NCI-H774 (cell line): ENCODE data around the gene BTBD19.
"Not testable (repeated sequence)": the region's sequence is repeated elsewhere in the genome, so short reads cannot be mapped to it uniquely, and the experiment has no call there.

Source experiments
- DNase-seq: peaks from one replicate; lab custom pipeline; 2025; lab: John Stamatoyannopoulos, UW

BTBD19 gene, protein sequence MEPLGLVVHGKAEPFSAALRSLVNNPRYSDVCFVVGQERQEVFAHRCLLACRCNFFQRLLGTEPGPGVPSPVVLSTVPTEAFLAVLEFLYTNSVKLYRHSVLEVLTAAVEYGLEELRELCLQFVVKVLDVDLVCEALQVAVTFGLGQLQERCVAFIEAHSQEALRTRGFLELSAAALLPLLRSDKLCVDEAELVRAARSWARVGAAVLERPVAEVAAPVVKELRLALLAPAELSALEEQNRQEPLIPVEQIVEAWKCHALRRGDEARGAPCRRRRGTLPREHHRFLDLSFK

DNA sequence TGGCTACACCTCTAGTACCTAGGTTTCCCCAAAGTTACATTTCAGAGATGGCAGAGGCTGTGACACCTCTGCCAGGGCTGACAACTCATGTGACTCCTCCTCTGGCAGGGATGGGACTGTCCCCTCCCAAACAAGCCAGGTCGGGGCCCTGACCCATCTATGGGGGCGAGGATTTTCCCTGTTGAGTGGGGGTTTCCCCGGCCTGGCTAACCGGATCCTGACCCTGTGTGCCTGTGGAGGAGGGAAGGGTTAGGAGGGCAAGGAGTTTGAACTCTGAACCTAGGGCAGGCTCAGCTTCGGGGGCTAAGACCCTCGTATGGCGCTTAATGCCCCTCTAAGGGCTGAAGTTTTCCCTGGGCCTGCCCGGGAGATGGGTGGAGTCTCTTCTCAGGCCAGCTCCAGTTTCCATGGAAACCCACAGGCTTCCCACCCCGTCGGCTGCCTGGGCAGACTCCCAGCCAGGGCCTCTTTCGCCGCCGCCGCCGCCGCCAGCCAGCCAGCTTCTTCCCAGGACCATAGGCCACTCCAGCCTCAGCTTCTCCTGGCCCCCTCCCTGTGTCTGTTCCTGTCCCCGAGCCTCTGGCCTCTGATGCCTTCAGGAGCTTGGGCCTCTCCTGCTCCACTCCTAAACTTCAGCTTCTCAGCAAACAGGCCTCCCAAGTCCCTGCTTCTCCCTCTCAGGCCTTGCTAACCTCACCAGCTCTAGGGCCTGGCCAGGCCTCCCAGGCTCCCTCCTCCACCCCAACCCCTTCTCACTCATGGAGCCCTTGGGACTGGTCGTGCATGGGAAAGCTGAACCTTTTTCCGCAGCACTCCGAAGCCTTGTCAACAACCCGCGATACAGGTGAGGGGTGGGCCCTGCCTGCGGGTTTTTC is at the start of gene BTBD19:
BTBD19 (plus strand) TSS at position 461 of the 875 bp plus-strand sequence; CDS start at position 759, 298 bp downstream.
- no peak for DNase-seq

DNA sequence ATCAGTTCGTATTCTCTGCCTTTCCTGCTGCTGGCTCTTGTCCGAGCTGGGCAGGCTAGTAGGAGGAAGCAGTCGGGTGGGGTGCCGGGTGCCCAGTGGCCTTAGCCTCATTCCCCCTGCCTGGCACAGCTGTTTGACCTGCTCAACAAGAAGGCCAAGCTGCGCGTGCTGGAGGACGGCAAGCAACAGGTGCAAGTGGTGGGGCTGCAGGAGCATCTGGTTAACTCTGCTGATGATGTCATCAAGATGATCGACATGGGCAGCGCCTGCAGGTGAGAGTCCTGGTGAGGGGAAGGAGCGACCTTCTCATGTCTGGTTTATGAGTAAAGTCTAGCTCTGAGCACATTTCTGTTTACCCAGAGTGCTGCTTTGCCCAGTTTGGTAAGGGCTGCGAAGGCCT is 49.2 kb upstream of the BTBD19 start:
- no peak for DNase-seq

DNA sequence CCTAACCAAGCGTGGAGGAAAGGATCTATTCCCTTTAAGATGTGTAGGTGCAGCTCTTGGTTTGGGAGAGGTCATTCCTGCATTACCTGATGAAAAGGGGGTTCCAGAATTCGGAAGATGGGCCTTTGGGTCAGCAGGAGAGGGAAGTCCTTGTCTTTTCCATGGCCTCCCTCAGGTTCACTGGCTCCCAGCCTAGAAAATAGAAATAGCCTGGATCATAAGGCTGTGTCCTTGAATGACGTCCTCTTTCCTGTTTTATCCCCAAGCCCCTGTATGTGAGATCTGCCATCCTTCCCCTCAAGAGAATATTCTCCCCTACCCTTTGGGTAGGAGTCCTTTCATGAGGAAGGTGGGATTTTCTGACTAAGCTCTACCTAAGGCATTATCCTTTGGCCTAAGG is 47.4 kb upstream of the BTBD19 start:
- DNase-seq = no peak

DNA sequence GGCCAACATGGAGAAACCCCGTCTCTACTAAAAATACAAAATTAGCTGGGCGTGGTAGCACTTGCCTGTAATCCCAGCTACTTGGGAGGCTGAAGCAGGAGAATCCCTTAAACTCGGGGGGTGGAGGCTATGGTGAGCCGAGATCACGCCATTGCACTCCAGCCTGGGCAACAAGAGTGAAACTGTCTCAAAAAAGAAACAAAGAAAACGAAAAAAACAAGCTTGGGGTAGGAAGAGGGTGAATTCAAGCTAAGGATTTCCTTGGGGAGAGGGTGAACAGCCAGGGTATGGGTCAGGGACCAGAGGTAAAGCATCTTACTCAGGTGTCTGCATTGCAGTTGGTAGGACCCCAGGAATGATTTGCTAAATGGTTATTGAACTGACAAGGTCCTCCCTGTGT is 41.9 kb upstream of the BTBD19 start:
- not testable (repeated sequence) for DNase-seq

DNA sequence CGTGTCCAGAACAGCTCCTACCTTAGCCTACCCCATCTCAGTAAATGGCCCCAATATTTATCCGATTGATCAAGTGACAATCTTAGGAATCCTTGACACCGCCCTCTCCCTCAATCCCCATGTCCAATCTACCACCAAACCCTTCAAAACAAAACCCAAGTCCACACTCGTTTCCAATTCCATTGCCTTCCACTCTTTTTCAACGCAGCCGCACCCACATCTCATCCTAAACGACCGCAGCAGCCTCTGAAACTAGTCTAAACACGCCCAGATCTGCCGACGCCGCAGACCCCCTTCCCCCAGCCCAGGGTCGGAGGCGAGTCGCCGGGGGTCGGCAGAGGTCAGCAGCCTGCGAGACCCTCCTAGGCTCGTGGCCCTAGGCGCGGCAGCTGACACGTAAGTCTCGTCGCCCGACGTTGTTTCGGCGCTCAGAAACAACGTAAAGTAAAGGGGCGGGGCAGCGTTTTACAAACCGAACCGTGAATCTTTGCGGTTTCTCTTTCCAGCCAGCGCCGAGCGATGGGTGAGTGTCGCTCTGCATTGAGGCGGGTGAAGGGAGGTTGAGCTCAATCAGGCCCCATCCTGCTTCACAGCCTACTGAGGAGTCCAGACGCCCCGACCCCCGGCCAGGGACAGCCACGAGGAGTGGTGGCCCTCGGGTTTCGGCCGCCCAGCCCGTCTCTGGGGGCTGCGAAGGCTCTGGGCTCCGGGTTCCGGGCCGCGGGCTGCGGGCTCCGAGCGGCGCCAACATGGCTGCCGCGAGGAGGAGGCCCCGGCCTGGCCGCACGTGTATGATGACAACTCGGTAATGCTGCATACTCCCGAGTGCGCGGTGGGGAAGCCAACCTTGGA is 33.0 kb upstream of the BTBD19 start, which contains the start of gene RPS8:
RPS8 (plus strand) TSS at position 463 of the 852 bp plus-strand sequence; CDS start at position 520, 57 bp downstream.
- peak; percentile 99 for DNase-seq

DNA sequence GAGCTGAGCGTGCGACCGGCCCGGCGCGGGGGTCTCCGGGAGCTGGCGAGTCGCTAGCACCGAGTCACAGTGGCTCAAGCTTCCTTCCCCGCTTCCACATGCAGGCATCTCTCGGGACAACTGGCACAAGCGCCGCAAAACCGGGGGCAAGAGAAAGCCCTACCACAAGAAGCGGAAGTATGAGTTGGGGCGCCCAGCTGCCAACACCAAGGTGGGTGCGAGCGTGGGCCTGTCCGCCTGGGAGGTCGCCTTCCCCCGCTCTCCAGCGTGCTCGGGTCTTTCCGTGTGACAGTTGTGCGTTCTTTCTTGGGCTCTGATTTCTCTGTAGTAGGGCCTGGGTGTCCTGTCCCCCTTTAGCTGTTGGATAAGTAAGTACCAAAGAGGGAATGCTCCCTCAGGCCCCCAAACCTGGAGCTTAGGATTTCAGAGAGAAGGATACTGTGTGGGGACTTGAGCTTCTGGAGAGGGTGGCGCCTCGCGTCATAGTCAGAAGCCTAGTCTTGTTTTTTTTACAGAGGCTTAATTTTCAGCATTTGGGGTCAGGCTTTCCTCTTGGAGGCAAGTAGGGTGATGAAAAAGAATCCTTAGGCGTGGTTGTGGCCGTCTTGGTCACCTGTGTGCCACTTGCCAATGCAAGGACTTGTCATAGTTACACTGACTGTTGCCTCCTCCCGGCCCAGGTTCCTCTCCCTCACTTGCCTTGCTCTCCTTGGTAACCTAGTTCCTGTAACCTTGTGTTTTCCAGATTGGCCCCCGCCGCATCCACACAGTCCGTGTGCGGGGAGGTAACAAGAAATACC is 32.2 kb upstream of the BTBD19 start:
- no peak for DNase-seq

DNA sequence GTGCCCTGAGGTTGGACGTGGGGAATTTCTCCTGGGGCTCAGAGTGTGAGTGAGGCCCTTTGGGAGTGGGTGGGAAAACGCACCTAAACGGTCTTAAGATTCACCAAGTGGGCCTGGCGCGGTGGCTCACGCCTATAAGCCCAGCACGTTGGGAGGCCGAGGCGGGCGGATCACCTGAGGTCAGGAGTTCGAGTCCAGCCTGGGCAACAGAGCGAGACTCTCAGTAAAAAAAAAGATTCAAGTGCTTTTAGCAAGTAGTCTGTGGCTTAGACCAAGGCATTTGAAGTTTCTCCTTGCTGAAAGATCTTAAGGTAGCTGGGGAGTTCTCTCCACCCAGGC is 31.6 kb upstream of the BTBD19 start:
- no peak for DNase-seq

DNA sequence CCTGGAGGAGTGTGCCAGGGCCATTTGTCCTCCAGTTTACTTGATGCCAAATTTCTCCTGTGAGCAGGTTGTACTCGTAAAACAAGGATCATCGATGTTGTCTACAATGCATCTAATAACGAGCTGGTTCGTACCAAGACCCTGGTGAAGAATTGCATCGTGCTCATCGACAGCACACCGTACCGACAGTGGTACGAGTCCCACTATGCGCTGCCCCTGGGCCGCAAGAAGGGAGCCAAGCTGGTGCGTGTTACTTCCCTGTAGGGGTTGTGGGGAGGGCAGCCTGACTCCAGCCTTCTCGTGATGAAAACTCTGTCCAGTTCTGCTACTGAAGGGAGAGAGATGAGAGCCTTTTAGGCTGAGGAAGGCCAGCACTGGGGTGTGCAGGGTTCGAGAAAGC is 30.8 kb upstream of the BTBD19 start:
- DNase-seq = no peak

DNA sequence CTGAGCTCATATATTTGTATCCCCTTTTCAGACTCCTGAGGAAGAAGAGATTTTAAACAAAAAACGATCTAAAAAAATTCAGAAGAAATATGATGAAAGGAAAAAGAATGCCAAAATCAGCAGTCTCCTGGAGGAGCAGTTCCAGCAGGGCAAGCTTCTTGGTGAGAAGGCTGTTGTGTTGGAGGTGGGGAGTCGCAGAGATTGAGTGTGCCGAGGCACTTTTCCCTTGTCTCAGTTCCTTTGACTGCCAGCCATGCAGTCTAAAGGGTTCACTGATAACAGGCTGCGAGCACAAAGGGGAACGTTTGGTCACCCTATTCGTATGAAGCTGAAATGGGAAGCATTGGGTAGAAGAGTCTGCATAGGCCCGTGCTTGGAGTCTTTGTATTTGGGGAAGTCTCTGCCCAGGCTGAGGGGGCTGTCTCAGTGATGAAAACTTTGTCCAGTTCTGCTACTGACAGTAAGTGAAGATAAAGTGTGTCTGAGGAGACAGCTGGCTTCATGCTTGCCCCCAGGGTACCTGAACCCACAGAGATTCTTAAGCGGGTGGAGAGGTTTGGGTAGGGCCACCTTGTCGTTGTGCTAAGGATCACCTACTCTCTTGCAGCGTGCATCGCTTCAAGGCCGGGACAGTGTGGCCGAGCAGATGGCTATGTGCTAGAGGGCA is 30.2 kb upstream of the BTBD19 start:
- no peak for DNase-seq

DNA sequence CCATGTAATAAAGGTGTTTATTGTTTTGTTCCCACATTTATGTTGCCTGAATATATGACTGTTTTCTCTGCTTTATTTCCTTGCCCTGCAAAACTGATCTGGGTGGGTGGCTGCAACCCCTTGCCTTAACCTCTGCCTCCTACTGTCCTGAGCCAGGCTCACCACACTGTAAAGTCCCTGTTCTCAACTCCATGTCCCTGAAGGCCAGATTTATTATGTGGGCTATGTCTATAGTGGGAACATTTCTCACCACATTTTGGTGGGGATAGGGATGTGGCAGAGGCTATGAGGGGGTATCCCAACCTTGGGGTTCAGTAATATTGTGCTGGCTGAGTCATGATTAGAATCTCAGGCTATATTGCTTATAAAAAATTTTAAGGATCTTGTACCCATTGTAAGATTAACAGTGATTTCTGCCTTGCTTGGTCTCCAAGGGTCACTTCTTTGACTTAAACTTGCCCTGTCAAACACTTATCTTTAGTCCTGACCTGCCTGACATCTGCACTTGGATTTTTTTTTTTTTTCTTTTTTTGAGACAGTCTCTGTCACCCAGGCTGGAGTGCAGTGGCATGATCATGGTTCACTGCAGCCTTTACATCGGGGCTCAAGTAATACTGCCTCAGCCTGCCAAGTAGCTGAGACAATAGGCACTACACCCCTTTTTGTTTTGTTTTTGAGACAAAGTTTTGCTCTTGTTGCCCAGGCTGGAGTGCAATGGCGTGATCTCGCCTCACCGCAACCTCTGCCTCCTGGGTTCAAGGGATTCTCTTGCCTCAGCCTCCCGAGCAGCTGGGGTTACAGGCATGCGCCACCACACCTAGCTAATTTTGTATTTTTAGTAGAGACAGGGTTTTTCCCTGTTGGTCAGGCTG is 29.4 kb upstream of the BTBD19 start:
- DNase-seq = no peak

DNA sequence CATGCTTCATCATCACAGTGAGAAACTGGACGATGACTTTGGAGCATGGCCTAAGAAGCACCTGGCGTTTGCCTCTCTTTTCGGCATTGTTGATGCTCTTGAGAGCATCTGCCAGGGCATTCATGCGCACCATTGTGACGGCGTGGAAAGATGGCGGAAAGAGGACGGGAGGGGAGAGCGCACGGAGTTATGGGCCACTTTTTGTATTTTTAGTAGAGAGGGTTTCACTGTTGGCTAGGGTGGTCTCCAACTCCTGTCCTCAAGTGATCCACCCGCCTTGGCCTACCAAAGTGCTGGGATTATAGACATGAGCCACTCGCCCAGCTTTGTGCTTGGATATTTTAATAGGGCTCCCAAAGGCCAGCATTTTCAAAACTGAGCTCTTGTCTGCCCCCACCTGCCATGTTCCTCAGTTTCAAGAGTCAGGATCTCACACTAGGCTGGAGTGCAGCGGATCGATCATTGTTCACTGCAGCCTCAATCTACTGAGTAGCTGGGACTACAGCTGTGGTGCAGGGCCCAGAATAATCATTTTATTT is 27.7 kb upstream of the BTBD19 start:
- DNase-seq = no peak

DNA sequence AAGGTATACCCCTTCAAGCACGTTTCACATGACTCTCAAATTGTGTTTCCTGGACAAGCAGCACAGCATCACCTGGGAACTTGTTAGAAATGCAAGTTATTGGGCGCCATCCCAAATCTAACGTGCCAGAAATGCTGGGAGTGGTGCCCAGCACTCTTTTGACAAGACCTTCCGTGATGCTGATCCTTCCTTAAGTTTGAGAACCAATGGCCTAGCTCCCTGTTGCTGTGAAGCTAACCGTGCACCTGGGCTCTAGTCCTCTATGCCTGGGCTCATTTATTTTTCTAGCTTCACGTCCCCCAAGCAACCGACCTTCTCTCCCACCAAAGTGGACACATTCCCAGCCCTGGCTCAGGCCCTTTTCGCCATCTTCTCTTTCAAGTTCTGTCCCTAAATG is 24.6 kb upstream of the BTBD19 start:
- no peak for DNase-seq

DNA sequence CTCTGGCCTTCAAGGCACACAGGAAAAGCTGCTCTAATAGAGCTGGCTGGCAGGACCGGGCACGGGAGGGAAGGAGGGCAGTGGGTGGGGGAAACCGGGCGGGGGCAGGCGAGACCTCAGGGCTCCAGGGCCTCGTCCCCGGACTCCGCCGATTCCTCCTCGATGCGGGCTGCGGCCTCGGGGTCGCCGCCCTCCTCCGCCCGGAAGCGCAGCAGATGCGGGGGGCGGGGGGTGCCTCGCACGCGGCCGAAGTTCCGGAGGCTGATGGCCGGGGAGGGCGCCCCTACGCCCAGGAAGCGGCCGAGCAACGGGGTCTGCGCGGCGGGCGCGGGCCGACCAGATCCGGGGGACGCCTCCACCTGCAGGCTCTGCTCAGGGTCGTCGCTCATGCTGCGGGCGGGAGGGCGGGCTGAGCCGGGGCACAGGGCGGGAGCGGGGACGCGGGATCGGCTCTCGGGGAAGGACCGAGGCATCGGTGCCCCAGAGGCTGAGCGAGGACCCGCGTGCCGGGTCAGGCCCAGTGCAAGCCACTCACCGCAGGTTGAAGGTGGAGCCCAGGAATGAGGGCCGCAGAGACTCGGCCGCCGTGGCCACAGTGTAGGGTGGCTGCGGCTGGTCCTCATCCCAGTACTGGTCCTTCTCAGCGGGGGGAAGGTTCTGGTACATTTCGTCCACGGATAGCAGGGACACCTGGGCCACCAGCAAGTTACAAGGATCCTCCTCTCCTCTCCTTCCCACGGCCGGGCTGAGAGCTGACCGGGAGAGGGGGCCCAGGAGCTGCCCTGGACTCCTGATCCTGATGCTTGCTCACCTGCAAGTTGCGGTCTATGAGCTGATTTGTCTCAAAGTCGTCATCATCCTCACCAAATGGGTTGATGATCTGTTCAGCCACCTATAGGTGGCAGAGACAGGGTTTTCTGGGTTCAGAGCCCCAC is 24.0 kb upstream of the BTBD19 start:
- no peak for DNase-seq

DNA sequence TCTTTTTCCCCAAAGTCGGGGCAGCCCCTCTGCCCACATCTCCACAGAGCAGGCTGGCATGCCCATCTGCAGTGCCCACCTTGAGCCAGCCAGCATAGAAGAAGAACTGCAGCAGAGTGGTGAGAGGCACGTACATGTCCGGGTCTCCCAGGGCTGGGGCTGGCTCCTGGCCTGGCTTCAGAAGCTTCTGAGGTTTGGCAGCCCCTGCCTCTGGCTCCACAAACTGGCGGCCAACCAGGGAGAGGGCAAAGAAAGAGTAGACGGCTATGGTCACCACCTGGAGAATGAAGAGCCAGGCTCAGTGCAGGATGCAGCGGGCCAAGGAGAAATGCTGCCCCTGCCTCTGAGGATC is 23.3 kb upstream of the BTBD19 start:
- DNase-seq = no peak

DNA sequence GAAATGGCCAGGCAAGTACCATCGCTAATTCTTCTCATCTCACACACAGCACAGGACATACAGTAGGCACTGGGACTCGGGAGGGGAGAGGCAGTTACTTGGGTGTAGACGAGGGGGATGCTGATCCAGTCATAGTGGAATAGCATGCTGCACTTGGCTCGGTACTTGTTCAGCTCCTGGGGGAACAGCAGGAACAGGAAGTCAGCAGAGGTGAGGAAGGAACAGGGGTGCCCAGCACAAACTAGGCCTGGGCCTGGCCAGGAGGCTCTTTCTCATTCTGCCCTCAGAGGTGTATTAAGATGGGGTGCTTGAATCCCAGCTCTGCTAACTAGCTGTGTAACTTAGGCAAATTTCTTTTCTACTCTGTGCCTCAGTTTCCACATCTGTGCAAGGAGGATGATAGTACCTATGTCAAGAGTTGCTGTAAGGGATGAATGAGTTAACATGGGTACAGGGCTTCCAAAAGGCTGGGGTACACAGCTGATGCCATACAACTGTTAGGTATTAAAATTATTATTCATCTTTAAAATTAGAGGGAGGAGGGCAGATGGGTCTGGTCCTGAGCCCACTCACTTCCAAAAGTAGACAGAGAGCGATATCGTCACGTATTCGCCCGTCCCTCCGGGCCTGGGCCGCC is 22.7 kb upstream of the BTBD19 start:
- no peak for DNase-seq

DNA sequence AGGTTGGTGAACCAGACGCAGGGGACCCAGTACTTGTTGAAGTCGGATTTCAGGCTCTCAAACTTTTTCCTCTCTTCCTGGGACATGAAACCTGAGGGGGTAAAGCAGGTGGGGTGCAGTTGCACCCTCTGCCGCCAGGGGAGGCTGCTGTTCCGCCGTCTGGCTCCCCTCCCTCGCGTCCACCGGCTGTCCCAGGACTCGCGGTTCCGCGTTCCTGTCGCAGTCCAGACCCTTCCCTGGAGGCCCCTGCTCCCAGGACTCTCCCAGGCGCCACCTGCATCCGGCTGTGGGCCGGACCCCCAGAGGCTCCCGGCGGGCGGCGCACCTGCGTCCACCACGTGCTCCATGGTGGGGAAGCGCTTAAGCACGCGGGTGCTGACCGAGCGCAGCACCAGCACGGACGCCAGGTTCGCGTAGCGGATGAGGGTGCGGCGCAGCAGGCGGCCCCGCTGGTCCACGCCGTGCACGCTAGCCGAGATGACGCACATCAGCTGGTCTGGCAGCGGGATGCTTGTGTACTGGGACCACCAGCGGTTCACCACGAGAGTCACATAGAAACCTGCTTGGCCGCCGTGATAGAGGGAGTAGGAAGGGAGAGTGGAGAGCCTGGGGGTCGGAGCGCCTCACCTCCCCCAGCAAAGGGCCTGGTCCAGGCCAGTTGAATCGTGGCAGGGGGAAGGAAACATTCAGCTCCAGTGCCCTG is 22.0 kb upstream of the BTBD19 start:
- DNase-seq = peak; percentile 69

DNA sequence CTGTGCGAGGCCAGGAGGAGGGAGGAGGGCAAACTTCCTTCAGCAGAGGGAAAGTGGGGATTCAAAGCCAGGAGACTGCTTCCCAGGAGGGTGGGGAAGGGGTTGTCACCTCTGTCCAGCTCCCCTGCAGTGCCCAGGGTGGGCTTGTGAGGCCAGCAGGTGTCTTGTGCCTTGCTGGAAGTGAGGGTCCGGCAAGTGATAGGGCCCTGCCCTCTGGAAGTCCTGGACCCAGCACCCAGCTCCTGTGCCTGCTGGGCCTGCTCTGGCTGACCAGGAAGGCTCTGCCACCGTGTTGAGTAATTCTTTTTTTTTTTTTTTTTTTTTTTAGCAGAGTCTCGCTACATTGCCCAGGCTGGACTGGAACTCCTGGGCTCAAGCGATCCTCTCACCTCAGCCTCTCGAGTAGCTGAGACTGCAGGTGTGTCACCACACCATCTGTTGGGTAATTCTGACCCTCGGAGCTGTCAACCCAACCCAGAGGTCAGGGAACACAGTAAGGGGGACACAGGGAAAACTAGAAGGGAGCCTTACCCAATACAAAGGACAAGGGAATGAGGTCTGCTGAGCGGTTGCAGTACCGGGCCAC is 21.4 kb upstream of the BTBD19 start:
- DNase-seq = no peak
